Activated naive CD4-positive, alpha-beta T cell treated with anti-CD3 and anti-CD28 coated beads, Interleukin-2, amount 50 U/mL, for 24 hours (primary cell): ENCODE measurements around the gene NR2C2AP.

Source experiments
- H3K27ac Mint-ChIP-seq: one replicate; pipeline ENCODE4 v1.8.0; 2021; ENCODE audit warnings: mild to moderate bottlenecking, mixed read lengths
- H3K27me3 Mint-ChIP-seq: one replicate; pipeline ENCODE4 v1.8.0; 2021; ENCODE audit warnings: mixed read lengths
- H3K36me3 Mint-ChIP-seq: one replicate; pipeline ENCODE4 v1.8.0; 2021; ENCODE audit warnings: mixed read lengths
- H3K4me1 Mint-ChIP-seq: one replicate; pipeline ENCODE4 v1.8.0; 2021; ENCODE audit warnings: mixed read lengths
- H3K4me3 Mint-ChIP-seq: one replicate; pipeline ENCODE4 v1.8.0; 2021; ENCODE audit warnings: mild to moderate bottlenecking, mixed read lengths
- H3K9me3 Mint-ChIP-seq: one replicate; pipeline ENCODE4 v1.8.0; 2021; ENCODE audit warnings: mixed read lengths

Gene NR2C2AP

GRCh38 chr19:19152668-19153384 is 50.4 kb downstream of the NR2C2AP start:
- Mint-ChIP-seq H3K36me3 (peaks cover 5% of the 10 kb centered on the region), H3K27me3 (no peaks in the 10 kb centered on the region), H3K4me3 (no peak overlapping the region), H3K27ac (no peak overlapping the region), H3K9me3 (no peaks in the 10 kb centered on the region), H3K4me1 (no peaks in the 10 kb centered on the region)

- H3K4me3 Mint-ChIP-seq: no peak overlapping the region
- no peaks in the 10 kb centered on the region for H3K4me1 Mint-ChIP-seq
- H3K36me3 Mint-ChIP-seq: peaks cover 7% of the 10 kb centered on the region
- H3K27ac Mint-ChIP-seq: no peak overlapping the region
- H3K9me3 Mint-ChIP-seq: no peaks in the 10 kb centered on the region
- H3K27me3 Mint-ChIP-seq: no peaks in the 10 kb centered on the region
Observed at GRCh38 chr19:19151418-19151817, 51.8 kb downstream of the NR2C2AP start.
